H1 (cell line): Measurements from ENCODE around the gene SPDYE16. TPM values are rescaled to one million over a fixed set of nuclear protein-coding genes. Genes with fewer than 3 reads are reported as not detected.

Experiments used
- CTCF ChIA-PET: fragments of 300-600 bp; sonication (Branson Sonifier 250); formaldehyde crosslinking; loops from one replicate; lab custom pipeline; 2021; ENCODE audit not compliant: partially characterized antibody; lab: Charles Lee
- POLR2A ChIA-PET: fragments of 300-600 bp; sonication (Branson Sonifier 250); formaldehyde crosslinking; loops from one replicate; lab custom pipeline; 2021; ENCODE audit warnings: inconsistent platforms; ENCODE audit not compliant: partially characterized antibody; lab: Charles Lee
- DNase-seq, 2 experiments: peaks; one replicate each; pipeline versions ENCODE4 v3.0.0 to v3.0.0-alpha.2; 2010 to 2022; ENCODE audit warnings: low spot score in 2 of 2, low read depth in 1 of 2, mixed read lengths in 1 of 2
- FAIRE-seq: peaks from 2 replicates; lab custom pipeline; 2011; peaks lifted over from hg19 to GRCh38; lab: Jason Lieb, UNC
- H2AFZ ChIP-seq: 2 replicates; pipeline ENCODE4 v1.8.1; 2012; ENCODE audit warnings: low read length, inconsistent platforms
- H2AK5ac ChIP-seq: 2 replicates; pipeline ENCODE4 v1.6.1; 2013; ENCODE audit warnings: low read depth, low read length
- H2BK120ac ChIP-seq: replicated peaks from 2 replicates; pipeline ENCODE3; 2013; ENCODE audit warnings: low read depth, low read length, inconsistent platforms
- H2BK12ac ChIP-seq: 2 replicates; pipeline ENCODE4 v1.6.1; 2013; ENCODE audit warnings: low read depth, low read length
- H2BK15ac ChIP-seq: 2 replicates; pipeline ENCODE4 v1.6.1; 2013; ENCODE audit warnings: low read length
- H2BK20ac ChIP-seq: 2 replicates; pipeline ENCODE4 v1.6.1; 2013; ENCODE audit warnings: low read length
- H2BK5ac ChIP-seq: 2 replicates; pipeline ENCODE4 v1.6.1; 2013; ENCODE audit warnings: low read depth, low read length
- H3K14ac ChIP-seq: 2 replicates; pipeline ENCODE4 v1.6.1; 2013; ENCODE audit warnings: inconsistent platforms; ENCODE audit not compliant: insufficient read length
- H3K18ac ChIP-seq: 2 replicates; pipeline ENCODE4 v1.6.1; 2013; ENCODE audit warnings: low read length; ENCODE audit errors: extremely low read depth
- H3K23ac ChIP-seq: 2 replicates; pipeline ENCODE4 v1.6.1; 2013; ENCODE audit warnings: inconsistent platforms; ENCODE audit not compliant: insufficient read length
- H3K23me2 ChIP-seq: 2 replicates; pipeline ENCODE4 v1.6.1; 2013; ENCODE audit warnings: low read depth, low read length
- H3K27ac ChIP-seq: 2 replicates; pipeline ENCODE4 v1.6.1; 2011; ENCODE audit warnings: low read depth, low read length, inconsistent platforms
- H3K27me3 ChIP-seq, 4 experiments: replicated peaks in 1 of 4; 1 replicate in 1 of 4; 2 replicates in 3 of 4; pipeline versions ENCODE4 v1.6.1 to v1.8.1; 2011 to 2013; ENCODE audit warnings: low read length in 3 of 4, mild to moderate bottlenecking in 3 of 4, inconsistent platforms in 2 of 4, mixed read lengths in 2 of 4, moderate library complexity in 1 of 4; ENCODE audit not compliant: control insufficient read depth in 3 of 4, insufficient read depth in 3 of 4; ENCODE audit errors: extremely low read depth in 1 of 4
- H3K36me3 ChIP-seq, 4 experiments: 2 replicates each; pipeline versions ENCODE4 v1.6.1 to v1.8.1; 2011 to 2013; ENCODE audit warnings: mild to moderate bottlenecking in 4 of 4, low read length in 3 of 4, moderate library complexity in 2 of 4, control low read depth in 1 of 4, inconsistent platforms in 1 of 4; ENCODE audit not compliant: insufficient read depth in 4 of 4, control insufficient read depth in 2 of 4
- H3K4ac ChIP-seq: replicated peaks from 2 replicates; pipeline ENCODE3; 2013; ENCODE audit warnings: low read length, low read depth, mixed read lengths, inconsistent platforms; ENCODE audit not compliant: insufficient read length
- H3K4me1 ChIP-seq, 4 experiments: replicated peaks in 1 of 4; 1 replicate in 1 of 4; 2 replicates in 3 of 4; pipeline versions ENCODE4 v1.6.1 to v1.8.1; 2011 to 2013; ENCODE audit warnings: low read length in 3 of 4, inconsistent platforms in 2 of 4, mixed read lengths in 1 of 4; ENCODE audit not compliant: insufficient read depth in 4 of 4, control insufficient read depth in 3 of 4
- H3K4me2 ChIP-seq, 2 experiments: 2 replicates each; pipeline versions ENCODE4 v1.6.1 to v1.8.1; 2011 to 2013; ENCODE audit warnings: low read depth in 2 of 2, low read length in 2 of 2, control low read depth in 1 of 2, inconsistent platforms in 1 of 2, mild to moderate bottlenecking in 1 of 2; ENCODE audit not compliant: insufficient read depth in 1 of 2
- H3K4me3 ChIP-seq, 4 experiments: fragments of 200-600, 300-600 bp in 1 of 4; sonication (generic), shearing (Covaris generic), sonication (Bioruptor Twin) in 1 of 4; 2 replicates each; pipeline versions ENCODE4 v1.5.1 to v1.8.1; 2011 to 2016; ENCODE audit warnings: low read length in 4 of 4, low read depth in 3 of 4, control low read depth in 2 of 4, inconsistent platforms in 2 of 4, mild to moderate bottlenecking in 2 of 4, mixed read lengths in 1 of 4, moderate library complexity in 1 of 4; ENCODE audit not compliant: insufficient read depth in 2 of 4; ENCODE audit errors: extremely low read depth in 1 of 4
- H3K56ac ChIP-seq: replicated peaks from 2 replicates; pipeline ENCODE3; 2013; ENCODE audit warnings: low read depth, mild to moderate bottlenecking, mixed read lengths, low read length, inconsistent platforms; ENCODE audit not compliant: insufficient read length
- H3K79me1 ChIP-seq: 2 replicates; pipeline ENCODE4 v1.6.1; 2013; ENCODE audit warnings: low read depth, low read length, control low read depth
- H3K79me2 ChIP-seq, 2 experiments: 2 replicates each; pipeline versions ENCODE4 v1.6.1 to v1.8.1; 2012 to 2013; ENCODE audit warnings: low read length in 2 of 2, mild to moderate bottlenecking in 2 of 2, inconsistent platforms in 1 of 2; ENCODE audit not compliant: insufficient read depth in 2 of 2, control insufficient read depth in 1 of 2
- H3K9ac ChIP-seq, 4 experiments: replicated peaks in 1 of 4; 1 replicate in 1 of 4; 2 replicates in 3 of 4; pipeline versions ENCODE4 v1.6.1 to v1.8.1; 2011 to 2013; ENCODE audit warnings: low read depth in 3 of 4, low read length in 3 of 4, control low read depth in 2 of 4, mild to moderate bottlenecking in 2 of 4, moderate library complexity in 2 of 4, inconsistent platforms in 1 of 4; ENCODE audit errors: extremely low read depth in 1 of 4
- H3K9me3 ChIP-seq, 2 experiments: 2 replicates each; pipeline versions ENCODE4 v1.6.1 to v1.8.1; 2012 to 2013; ENCODE audit warnings: mild to moderate bottlenecking in 2 of 2, moderate library complexity in 2 of 2, control low read depth in 1 of 2, inconsistent platforms in 1 of 2, low read depth in 1 of 2, low read length in 1 of 2, mixed read lengths in 1 of 2; ENCODE audit not compliant: insufficient read depth in 2 of 2
- H4K20me1 ChIP-seq, 2 experiments: replicated peaks in 1 of 2; 2 replicates each; pipeline versions ENCODE3 to v1.8.1; 2011 to 2013; ENCODE audit warnings: inconsistent platforms in 2 of 2, low read length in 2 of 2, mild to moderate bottlenecking in 1 of 2; ENCODE audit not compliant: insufficient read depth in 2 of 2, control insufficient read depth in 1 of 2
- H4K5ac ChIP-seq: 2 replicates; pipeline ENCODE4 v1.6.1; 2013; ENCODE audit warnings: low read length, low read depth, mixed read lengths, inconsistent platforms; ENCODE audit not compliant: insufficient read length
- H4K8ac ChIP-seq: 2 replicates; pipeline ENCODE4 v1.8.0; 2013; ENCODE audit warnings: mild to moderate bottlenecking, moderate library complexity, low read length, inconsistent platforms; ENCODE audit not compliant: insufficient read depth; ENCODE audit errors: extremely low read depth
- H4K91ac ChIP-seq: replicated peaks from 2 replicates; pipeline ENCODE3; 2013; ENCODE audit warnings: low read length, mixed read lengths, inconsistent platforms; ENCODE audit not compliant: insufficient read length
- BRCA1 ChIP-seq: IDR thresholded peaks from 2 replicates; pipeline ENCODE4 v1.6.1; 2012; ENCODE audit warnings: low read depth, low read length, improper control_type of control experiment
- HDAC2 ChIP-seq, 2 experiments: fragments of 300-600 bp in 1 of 2; sonication (generic) in 1 of 2; IDR thresholded peaks; 2 replicates each; pipeline ENCODE4 v1.6.1; 2011 to 2012; ENCODE audit warnings: low read depth in 2 of 2, low read length in 2 of 2, mild to moderate bottlenecking in 2 of 2, moderate library complexity in 2 of 2, borderline replicate concordance in 1 of 2, inconsistent platforms in 1 of 2
- POLR2A ChIP-seq, 2 experiments: IDR thresholded peaks; 1 replicate in 1 of 2; 2 replicates in 1 of 2; pipeline ENCODE4 v1.6.1; 2011; ENCODE audit warnings: low read depth in 2 of 2, low read length in 2 of 2, mild to moderate bottlenecking in 2 of 2; ENCODE audit errors: control extremely low read depth in 1 of 2
- POLR2AphosphoS5 ChIP-seq: IDR thresholded peaks from 2 replicates; pipeline ENCODE4 v1.6.1; 2011; ENCODE audit warnings: low read depth, low read length
- POU5F1 ChIP-seq: IDR thresholded peaks from 2 replicates; pipeline ENCODE4 v1.6.1; 2011; ENCODE audit warnings: low read depth, mild to moderate bottlenecking, low read length, moderate library complexity
- RFX5 ChIP-seq: IDR thresholded peaks from 2 replicates; pipeline ENCODE4 v1.6.1; 2011; ENCODE audit warnings: low read depth, low read length, improper control_type of control experiment, borderline replicate concordance
- RNF2 ChIP-seq: fragments of 200-900, 300-1000 bp; sonication (generic); IDR thresholded peaks from 2 replicates; pipeline ENCODE4 v1.7.1; 2016; ENCODE audit warnings: borderline replicate concordance, low read depth, mild to moderate bottlenecking, antibody characterized with exemption, low read length; ENCODE audit not compliant: poor library complexity, severe bottlenecking; ENCODE audit errors: missing control alignments
- SIX5 ChIP-seq: IDR thresholded peaks from 2 replicates; pipeline ENCODE4 v1.6.1; 2011; ENCODE audit warnings: mild to moderate bottlenecking, low read depth, low read length
- SP1 ChIP-seq: IDR thresholded peaks from 2 replicates; pipeline ENCODE4 v1.6.1; 2011; ENCODE audit warnings: low read depth, low read length
- SRF ChIP-seq: IDR thresholded peaks from 2 replicates; pipeline ENCODE4 v1.6.1; 2011; ENCODE audit warnings: mild to moderate bottlenecking, low read depth, low read length, moderate library complexity
- WGBS, 2 experiments: shearing (Covaris generic) in 1 of 2; methylation state at CpG; one replicate each; pipeline versions ENCODE4 v1.1.6 to v1.1.7; 2013 to 2015; ENCODE audit warnings: low lambda C conversion rate in 2 of 2, mixed read lengths in 2 of 2, inconsistent platforms in 1 of 2, low coverage in 1 of 2, missing lambda C conversion rate in 1 of 2; ENCODE audit not compliant: insufficient replicate concordance in 2 of 2, insufficient coverage in 1 of 2, insufficient read length in 1 of 2; ENCODE audit errors: extremely low coverage in 1 of 2, missing lambda C conversion rate in 1 of 2; 5-methylcytosine and 5-hydroxymethylcytosine counted together
- polyA plus RNA-seq, 7 experiments: library from polyadenylated mRNA; depleted of rRNA in 3 of 7; stranded (reverse) in 5 of 7; unstranded in 2 of 7; fragments of >200 nt in 5 of 7; fragments of 200-250 nt in 2 of 7; gene quantifications; 1 replicate in 5 of 7; 2 replicates in 1 of 7; 4 replicates in 1 of 7; pipeline versions ENCODE4 v1.2.1 to v1.2.3, GENCODE V29; 2011 to 2013; ENCODE audit warnings: missing spikeins in 2 of 7, mixed read lengths in 2 of 7
- total RNA-seq: library from RNA; stranded (reverse); fragmentation: NEBNext Ultra II Directional; extraction: Animal tissue kit (Norgen Biotek cat#: 25700); gene quantifications from 2 replicates; pipeline ENCODE4 v1.2.1, GENCODE V29; 2021
- TF ChIP-seq, protein P1 (sequence below): IDR thresholded peaks from 2 replicates; pipeline ENCODE4 v1.6.1; 2011; ENCODE audit warnings: low read depth, mild to moderate bottlenecking, low read length; ENCODE audit not compliant: insufficient read depth
- TF ChIP-seq, protein P2 (sequence below): IDR thresholded peaks from 2 replicates; pipeline ENCODE4 v1.6.1; 2011; ENCODE audit warnings: low read length, improper control_type of control experiment

The SPDYE16 gene
- total and polyA plus RNA-seq, 2 of the 8 experiments (the other 6 are each of a cell fraction or from before 2014, with no cell fraction given) = not detected

GRCh38 chr7:76507723-76508406 is 35.2 kb downstream of the SPDYE16 start:
- Histone ChIP-seq H2BK20ac (no peak overlapping the region), H2BK15ac (no peak overlapping the region), H3K9me3 (no peaks in the 10 kb centered on the region), H3K4ac (no peak overlapping the region), H2AK5ac (no peak overlapping the region), H3K4me1 (peaks cover 0 to 11% (median 8%) of the 10 kb centered on the region in 4 experiments; a peak in 6 of 7 replicates), H3K4me2 (no peak overlapping the region), H3K79me1 (no peaks in the 10 kb centered on the region), H2BK120ac (no peak overlapping the region), H4K5ac (no peak overlapping the region), H4K8ac (no peak overlapping the region), H3K23ac (no peak overlapping the region), H3K18ac (no peak overlapping the region), H2BK12ac (no peak overlapping the region), H3K23me2 (no peaks in the 10 kb centered on the region), H3K14ac (no peak overlapping the region), H3K4me3 (no peak overlapping the region), H4K91ac (no peak overlapping the region), H3K56ac (no peak overlapping the region), H3K9ac (no peak overlapping the region), H3K27me3 (no peaks in the 10 kb centered on the region), H3K79me2 (no peaks in the 10 kb centered on the region), H2AFZ (no peak overlapping the region), H2BK5ac (no peak overlapping the region), H3K36me3 (peaks cover 0 to 5% (median under 1%) of the 10 kb centered on the region in 4 experiments; a peak in 4 of 8 replicates), H3K27ac (no peak overlapping the region), H4K20me1 (peaks cover 0 to 2% of the 10 kb centered on the region in 2 experiments)
- FAIRE-seq = no peak
- WGBS, 2 experiments = 90 to 100% methylated on average over 3 to 11 of the region's 11 CpGs
- POLR2A ChIA-PET = no interaction called here
- DNase-seq = no peak
- CTCF ChIA-PET = no interaction called here
- TF ChIP-seq BRCA1 (no peak), HDAC2 (IDR thresholded peaks at IDR 0.05; ENCODE audit: borderline replicate concordance in 1 of 2, low read depth in 2 of 2, low read length in 2 of 2) (no peak), POLR2AphosphoS5 (no peak), RNF2 (no peak), SRF (no peak), SIX5 (no peak), RFX5 (no peak), POU5F1 (no peak), POLR2A (IDR thresholded peaks at IDR 0.05; ENCODE audit: control extremely low read depth in 1 of 2, low read depth in 2 of 2, low read length in 2 of 2) (no peak), SP1 (no peak)
- TF ChIP-seq, protein P1, sequence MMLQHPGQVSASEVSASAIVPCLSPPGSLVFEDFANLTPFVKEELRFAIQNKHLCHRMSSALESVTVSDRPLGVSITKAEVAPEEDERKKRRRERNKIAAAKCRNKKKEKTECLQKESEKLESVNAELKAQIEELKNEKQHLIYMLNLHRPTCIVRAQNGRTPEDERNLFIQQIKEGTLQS = no peak
- TF ChIP-seq, protein P2, sequence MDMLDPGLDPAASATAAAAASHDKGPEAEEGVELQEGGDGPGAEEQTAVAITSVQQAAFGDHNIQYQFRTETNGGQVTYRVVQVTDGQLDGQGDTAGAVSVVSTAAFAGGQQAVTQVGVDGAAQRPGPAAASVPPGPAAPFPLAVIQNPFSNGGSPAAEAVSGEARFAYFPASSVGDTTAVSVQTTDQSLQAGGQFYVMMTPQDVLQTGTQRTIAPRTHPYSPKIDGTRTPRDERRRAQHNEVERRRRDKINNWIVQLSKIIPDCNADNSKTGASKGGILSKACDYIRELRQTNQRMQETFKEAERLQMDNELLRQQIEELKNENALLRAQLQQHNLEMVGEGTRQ = no peak
